ENCODE measurements around the gene NXF1. TPM values are rescaled to one million over a fixed set of nuclear protein-coding genes. Genes with fewer than 3 reads are reported as not detected.

NXF1 gene
- polyA plus RNA-seq, 1 of the 3 experiments (the other 2 are of a cell fraction) = 59.7 TPM

DNA sequence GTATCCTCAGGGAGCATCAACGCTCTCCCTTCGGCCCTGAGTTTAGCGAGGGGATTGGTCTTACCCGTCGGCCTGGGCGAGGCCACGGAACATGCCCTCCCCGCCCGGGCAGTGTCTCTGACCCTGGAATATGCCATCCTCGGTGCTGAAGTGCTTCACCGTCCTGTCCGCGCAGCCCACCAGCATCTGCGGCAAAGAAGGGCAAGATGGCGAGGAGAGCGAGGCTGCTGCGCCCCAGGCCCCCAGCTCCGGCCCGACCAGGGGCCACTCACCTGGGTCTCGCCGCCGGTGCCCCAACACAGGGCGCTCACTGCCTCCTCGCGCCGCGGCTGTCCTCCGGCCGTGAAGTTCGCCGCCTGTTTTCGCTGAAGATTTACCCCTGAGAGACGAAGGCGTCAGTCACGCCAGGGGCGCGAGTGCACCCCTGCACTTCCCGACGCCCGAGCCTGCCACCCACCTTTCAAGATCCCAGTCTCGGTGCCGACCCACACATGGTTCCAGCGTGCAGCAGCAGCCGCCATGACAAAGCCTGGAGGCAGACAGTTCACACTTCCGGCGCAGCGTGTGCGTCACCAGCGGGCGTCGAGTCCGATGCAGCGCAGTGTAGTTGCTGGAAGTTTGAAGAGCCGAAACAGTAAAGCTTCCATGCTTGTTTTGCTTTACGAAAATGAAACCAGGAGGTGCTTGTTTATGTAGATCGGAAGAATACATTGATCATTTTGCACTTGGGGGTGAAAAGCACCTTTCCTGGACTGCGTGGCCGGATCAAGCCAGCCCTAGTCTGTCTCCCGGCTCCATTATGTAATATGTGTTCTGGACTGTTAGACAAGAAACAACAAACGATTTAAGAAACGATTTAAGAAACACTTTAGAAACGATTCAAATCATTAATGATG lies 34.1 kb upstream of the NXF1 start, which contains the start of gene WDR74:
Gene WDR74, minus strand, starts transcription at position 541 of the 896 bp plus-strand sequence. Its CDS starts 20 bp downstream, at position 521.
- H3K36me3 ChIP-seq (replicated peaks in 1 of 2; ENCODE audit: control insufficient read depth in 1 of 2, insufficient read depth in 2 of 2, low read length in 1 of 2) = peaks cover 22 to 23% of the 10 kb centered on the region in 2 experiments
- H3K27ac ChIP-seq (ENCODE audit: low read depth in 2 of 2, low read length in 1 of 2) = peak within 1 kb of the TSS; percentile 93 to 94
- peaks cover 24% of the 10 kb centered on the region for H3F3A ChIP-seq (replicated peaks; ENCODE audit: insufficient read depth)
- no peaks in the 10 kb centered on the region for H4K20me1 ChIP-seq (ENCODE audit: insufficient read depth)
- DNase-seq = peak; percentile 86
- ChIA-PET POLR2A (interaction anchor here (0.6 to 3.3 kb wide), 9 partner anchors 12 to 248 kb away, joined by 3 to 146 read pairs (median 13); partner anchors contain the start of genes C11orf98, CSKMT, SLC3A2 and TAF6L), CTCF (interaction anchor here (0.6 to 3.0 kb wide), 5 partner anchors 14 to 71 kb away, joined by 3 to 18 read pairs (median 3); partner anchors contain the start of gene TMEM179B)
- H3K9me3 ChIP-seq = no peaks in the 10 kb centered on the region
- H3K4me3 ChIP-seq (ENCODE audit: low read depth in 2 of 2, low read length in 1 of 2) = peak within 1 kb of the TSS; percentile 81 to 97
- peaks cover 13 to 15% of the 10 kb centered on the region in 2 experiments; a peak in 2 of 4 replicates for H3K4me1 ChIP-seq (ENCODE audit: control insufficient read depth in 1 of 2, insufficient read depth in 2 of 2, low read depth in 1 of 2, low read length in 1 of 2)
- H2AFZ ChIP-seq (ENCODE audit: low read depth) = peak within 1 kb of the TSS; percentile 65
- H3K4me2 ChIP-seq = peak within 1 kb of the TSS; percentile 84
- H3K9me2 ChIP-seq = no peaks in the 10 kb centered on the region
- under 1% methylated on average over 40 of the region's 62 CpGs for WGBS (ENCODE audit: low lambda C conversion rate)
- H3K79me2 ChIP-seq (ENCODE audit: insufficient read depth) = peaks cover 44% of the 10 kb centered on the region
- TF ChIP-seq SMC3 (IDR thresholded peaks at IDR 0.05; ENCODE audit: low read depth, low read length) = no peak
- TF ChIP-seq TAF1 (IDR thresholded peaks at IDR 0.05; ENCODE audit: borderline replicate concordance, low read depth, low read length) = peak; percentile 97
- no peak for TF ChIP-seq MEF2A (IDR thresholded peaks at IDR 0.05; ENCODE audit: borderline replicate concordance, low read depth)
- peak; percentile 87 for TF ChIP-seq GABPA (IDR thresholded peaks at IDR 0.05; ENCODE audit: low read depth)
- TF ChIP-seq, protein P1, sequence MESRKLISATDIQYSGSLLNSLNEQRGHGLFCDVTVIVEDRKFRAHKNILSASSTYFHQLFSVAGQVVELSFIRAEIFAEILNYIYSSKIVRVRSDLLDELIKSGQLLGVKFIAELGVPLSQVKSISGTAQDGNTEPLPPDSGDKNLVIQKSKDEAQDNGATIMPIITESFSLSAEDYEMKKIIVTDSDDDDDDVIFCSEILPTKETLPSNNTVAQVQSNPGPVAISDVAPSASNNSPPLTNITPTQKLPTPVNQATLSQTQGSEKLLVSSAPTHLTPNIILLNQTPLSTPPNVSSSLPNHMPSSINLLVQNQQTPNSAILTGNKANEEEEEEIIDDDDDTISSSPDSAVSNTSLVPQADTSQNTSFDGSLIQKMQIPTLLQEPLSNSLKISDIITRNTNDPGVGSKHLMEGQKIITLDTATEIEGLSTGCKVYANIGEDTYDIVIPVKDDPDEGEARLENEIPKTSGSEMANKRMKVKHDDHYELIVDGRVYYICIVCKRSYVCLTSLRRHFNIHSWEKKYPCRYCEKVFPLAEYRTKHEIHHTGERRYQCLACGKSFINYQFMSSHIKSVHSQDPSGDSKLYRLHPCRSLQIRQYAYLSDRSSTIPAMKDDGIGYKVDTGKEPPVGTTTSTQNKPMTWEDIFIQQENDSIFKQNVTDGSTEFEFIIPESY (IDR thresholded peaks at IDR 0.05; ENCODE audit: borderline replicate concordance, low read depth) = peak; percentile 68; the same call in 1 of the 2 replicates
- TF ChIP-seq EZH2phosphoT487 (IDR thresholded peaks at IDR 0.05; ENCODE audit: borderline replicate concordance, low read depth) = no peak
- peak; percentile 96 for TF ChIP-seq YY1 (IDR thresholded peaks at IDR 0.05; ENCODE audit: low read depth)
- TF ChIP-seq NRF1 (IDR thresholded peaks at IDR 0.05; ENCODE audit: low read depth, low read length) = no peak
- no peak for TF ChIP-seq GATA2 (CRISPR knock-in tag; IDR thresholded peaks at IDR 0.05)
- no peak for TF ChIP-seq RAD21 (IDR thresholded peaks at IDR 0.05; ENCODE audit: low read length)
- peak in 1 of 2 experiments; percentile 33; a peak in 1 of 4 replicates for TF ChIP-seq EP300 (IDR thresholded peaks at IDR 0.05; ENCODE audit: borderline replicate concordance in 1 of 2, low read depth in 1 of 2, low read length in 1 of 2)
- no peak for TF ChIP-seq FOXJ3 (CRISPR knock-in tag; IDR thresholded peaks at IDR 0.05)
- TF ChIP-seq CHD2 (IDR thresholded peaks at IDR 0.05; ENCODE audit: low read length, partially characterized antibody) = peak; percentile 69
- no peak for TF ChIP-seq NFIC (IDR thresholded peaks at IDR 0.05; ENCODE audit: borderline replicate concordance)
- peak; percentile 100 for TF ChIP-seq MXI1 (IDR thresholded peaks at IDR 0.05; ENCODE audit: low read depth, low read length)
- TF ChIP-seq, protein P2, sequence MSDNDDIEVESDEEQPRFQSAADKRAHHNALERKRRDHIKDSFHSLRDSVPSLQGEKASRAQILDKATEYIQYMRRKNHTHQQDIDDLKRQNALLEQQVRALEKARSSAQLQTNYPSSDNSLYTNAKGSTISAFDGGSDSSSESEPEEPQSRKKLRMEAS (IDR thresholded peaks at IDR 0.05; ENCODE audit: low read depth) = peak; percentile 100
- no peak for TF ChIP-seq RXRA (IDR thresholded peaks at IDR 0.05; ENCODE audit: borderline replicate concordance, low read depth)
- no peak for TF ChIP-seq FOXM1 (IDR thresholded peaks at IDR 0.05; ENCODE audit: low read depth)
- TF ChIP-seq JUND (IDR thresholded peaks at IDR 0.05) = no peak; the same call in 1 of the 2 replicates
- peak; percentile 90 for TF ChIP-seq POLR2AphosphoS5 (IDR thresholded peaks at IDR 0.05; ENCODE audit: low read depth, low read length)
- peak; percentile 55 for TF ChIP-seq RCOR1 (IDR thresholded peaks at IDR 0.05; ENCODE audit: low read length)
- TF ChIP-seq SIN3A (IDR thresholded peaks at IDR 0.05; ENCODE audit: borderline replicate concordance, low read depth, low read length) = peak; percentile 99
- TF ChIP-seq, protein P3, sequence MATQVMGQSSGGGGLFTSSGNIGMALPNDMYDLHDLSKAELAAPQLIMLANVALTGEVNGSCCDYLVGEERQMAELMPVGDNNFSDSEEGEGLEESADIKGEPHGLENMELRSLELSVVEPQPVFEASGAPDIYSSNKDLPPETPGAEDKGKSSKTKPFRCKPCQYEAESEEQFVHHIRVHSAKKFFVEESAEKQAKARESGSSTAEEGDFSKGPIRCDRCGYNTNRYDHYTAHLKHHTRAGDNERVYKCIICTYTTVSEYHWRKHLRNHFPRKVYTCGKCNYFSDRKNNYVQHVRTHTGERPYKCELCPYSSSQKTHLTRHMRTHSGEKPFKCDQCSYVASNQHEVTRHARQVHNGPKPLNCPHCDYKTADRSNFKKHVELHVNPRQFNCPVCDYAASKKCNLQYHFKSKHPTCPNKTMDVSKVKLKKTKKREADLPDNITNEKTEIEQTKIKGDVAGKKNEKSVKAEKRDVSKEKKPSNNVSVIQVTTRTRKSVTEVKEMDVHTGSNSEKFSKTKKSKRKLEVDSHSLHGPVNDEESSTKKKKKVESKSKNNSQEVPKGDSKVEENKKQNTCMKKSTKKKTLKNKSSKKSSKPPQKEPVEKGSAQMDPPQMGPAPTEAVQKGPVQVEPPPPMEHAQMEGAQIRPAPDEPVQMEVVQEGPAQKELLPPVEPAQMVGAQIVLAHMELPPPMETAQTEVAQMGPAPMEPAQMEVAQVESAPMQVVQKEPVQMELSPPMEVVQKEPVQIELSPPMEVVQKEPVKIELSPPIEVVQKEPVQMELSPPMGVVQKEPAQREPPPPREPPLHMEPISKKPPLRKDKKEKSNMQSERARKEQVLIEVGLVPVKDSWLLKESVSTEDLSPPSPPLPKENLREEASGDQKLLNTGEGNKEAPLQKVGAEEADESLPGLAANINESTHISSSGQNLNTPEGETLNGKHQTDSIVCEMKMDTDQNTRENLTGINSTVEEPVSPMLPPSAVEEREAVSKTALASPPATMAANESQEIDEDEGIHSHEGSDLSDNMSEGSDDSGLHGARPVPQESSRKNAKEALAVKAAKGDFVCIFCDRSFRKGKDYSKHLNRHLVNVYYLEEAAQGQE (IDR thresholded peaks at IDR 0.05; ENCODE audit: low read depth, low read length) = peak; percentile 71
- TF ChIP-seq ELF1 (IDR thresholded peaks at IDR 0.05) = peak; percentile 96
- TF ChIP-seq, protein P4, sequence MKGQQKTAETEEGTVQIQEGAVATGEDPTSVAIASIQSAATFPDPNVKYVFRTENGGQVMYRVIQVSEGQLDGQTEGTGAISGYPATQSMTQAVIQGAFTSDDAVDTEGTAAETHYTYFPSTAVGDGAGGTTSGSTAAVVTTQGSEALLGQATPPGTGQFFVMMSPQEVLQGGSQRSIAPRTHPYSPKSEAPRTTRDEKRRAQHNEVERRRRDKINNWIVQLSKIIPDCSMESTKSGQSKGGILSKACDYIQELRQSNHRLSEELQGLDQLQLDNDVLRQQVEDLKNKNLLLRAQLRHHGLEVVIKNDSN (IDR thresholded peaks at IDR 0.05; ENCODE audit: borderline replicate concordance, low read depth) = no peak
- peak; percentile 84 for TF ChIP-seq TCF12 (IDR thresholded peaks at IDR 0.05)
- H3K9ac ChIP-seq = peak within 1 kb of the TSS; percentile 82
- H3K27me3 ChIP-seq (ENCODE audit: insufficient read depth) = no peaks in the 10 kb centered on the region

Data from SK-N-SH (cell line).